GM12875 (cell line): ENCODE data around the gene TEX26.
A peak's percentile ranks its signal among the peaks of the same experiment; 100 is the strongest.

Experiments
- H3K4me3 ChIP-seq: one replicate; pipeline ENCODE4 v1.5.1; 2011; ENCODE audit warnings: low read depth, low read length, control low read depth
- CTCF ChIP-seq: IDR thresholded peaks from 2 replicates; pipeline ENCODE4 v1.5.1; 2011; ENCODE audit warnings: low read depth, mild to moderate bottlenecking, control low read depth, inconsistent platforms, low read length, moderate library complexity, borderline replicate concordance; ENCODE audit not compliant: insufficient read depth

The TEX26 gene

GRCh38 chr13:30928978-30929377, 3.5 kb upstream of the TEX26 start:
- H3K4me3 ChIP-seq, result no peak overlapping the region
- no peak for TF ChIP-seq CTCF

GRCh38 chr13:30933354-30933670, 856 bp downstream of the TEX26 start:
- no peak for TF ChIP-seq CTCF

GRCh38 chr13:30934381-30934780, 1.9 kb downstream of the TEX26 start:
- no peak overlapping the region for H3K4me3 ChIP-seq

More at GRCh38 chr13:30933354-30933670, 856 bp downstream of the TEX26 start:
- H3K4me3 ChIP-seq, result no peak overlapping the region

GRCh38 chr13:30934803-30935202, 2.3 kb downstream of the TEX26 start:
- no peak for TF ChIP-seq CTCF
- H3K4me3 ChIP-seq, result no peak overlapping the region

More at GRCh38 chr13:30934381-30934780, 1.9 kb downstream of the TEX26 start:
- TF ChIP-seq CTCF, result 0 out of 2 replicates have a peak, but pooled peaks have one; percentile 5

- no peak for TF ChIP-seq CTCF
- H3K4me3 ChIP-seq, result no peak overlapping the region
Measured at GRCh38 chr13:30936971-30937370, 4.5 kb downstream of the TEX26 start.

GRCh38 chr13:30943881-30944280, 11.4 kb downstream of the TEX26 start:
- H3K4me3 ChIP-seq, result no peak overlapping the region
- no peak for TF ChIP-seq CTCF

- TF ChIP-seq CTCF, result no peak
- no peak overlapping the region for H3K4me3 ChIP-seq
Measured at GRCh38 chr13:30957258-30957943, 24.9 kb downstream of the TEX26 start.
